ENCODE measurements around the gene NEIL3. TPM values are rescaled to one million over a fixed set of nuclear protein-coding genes. Genes with fewer than 3 reads are reported as not detected.

Gene NEIL3
- total RNA-seq, 2 donors from 2014 or later = 23.1 to 25.7 TPM

DNA sequence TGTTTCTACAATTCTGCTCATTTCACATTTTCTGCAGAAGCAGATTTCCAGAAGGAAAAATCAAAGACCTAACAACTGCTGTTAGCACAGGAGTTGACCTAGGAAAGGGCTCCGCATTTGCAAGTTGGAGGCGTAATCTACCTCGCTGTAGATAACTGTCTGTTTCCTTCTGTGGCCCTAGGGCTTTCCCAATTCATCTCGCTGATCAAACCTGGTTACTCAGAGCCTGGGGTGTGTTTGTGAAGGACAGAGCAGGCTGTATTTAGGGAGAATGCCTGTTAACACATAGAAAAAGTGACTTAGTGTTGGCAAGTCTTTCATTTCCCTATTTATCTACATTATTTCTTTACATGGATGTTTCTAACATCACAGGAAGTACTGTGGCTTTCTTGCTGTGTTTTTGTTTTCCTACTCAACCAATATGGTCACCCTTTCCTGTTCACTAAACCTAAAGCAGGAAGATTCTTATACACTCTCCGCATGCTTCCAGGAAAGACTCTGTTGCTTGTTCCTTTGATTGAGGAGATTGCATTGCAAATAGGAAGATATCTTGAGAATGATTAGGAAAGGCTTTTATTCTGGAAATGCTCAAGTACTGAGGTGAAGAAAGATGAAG lies 92.1 kb downstream of the NEIL3 start:
- ATAC-seq (replicated peaks) = peak; percentile 26
- Mint-ChIP-seq H3K9me3 (no peaks in the 10 kb centered on the region), H3K27me3 (no peaks in the 10 kb centered on the region), H3K4me3 (peak overlapping the region; percentile 55), H3K4me1 (peaks cover 31% of the 10 kb centered on the region), H3K36me3 (ENCODE audit: low read depth) (no peaks in the 10 kb centered on the region), H3K27ac (peak overlapping the region; percentile 53)

- no peak for ATAC-seq (replicated peaks)
- no peaks in the 10 kb centered on the region for H3K36me3 Mint-ChIP-seq (ENCODE audit: low read depth)
- H3K27ac Mint-ChIP-seq = no peak overlapping the region
- H3K4me3 Mint-ChIP-seq = no peak overlapping the region
- no peaks in the 10 kb centered on the region for H3K27me3 Mint-ChIP-seq
- H3K9me3 Mint-ChIP-seq = no peaks in the 10 kb centered on the region
- peaks cover 31% of the 10 kb centered on the region for H3K4me1 Mint-ChIP-seq
Measured at GRCh38 chr4:177403746-177404145, 94.1 kb downstream of the NEIL3 start.

DNA sequence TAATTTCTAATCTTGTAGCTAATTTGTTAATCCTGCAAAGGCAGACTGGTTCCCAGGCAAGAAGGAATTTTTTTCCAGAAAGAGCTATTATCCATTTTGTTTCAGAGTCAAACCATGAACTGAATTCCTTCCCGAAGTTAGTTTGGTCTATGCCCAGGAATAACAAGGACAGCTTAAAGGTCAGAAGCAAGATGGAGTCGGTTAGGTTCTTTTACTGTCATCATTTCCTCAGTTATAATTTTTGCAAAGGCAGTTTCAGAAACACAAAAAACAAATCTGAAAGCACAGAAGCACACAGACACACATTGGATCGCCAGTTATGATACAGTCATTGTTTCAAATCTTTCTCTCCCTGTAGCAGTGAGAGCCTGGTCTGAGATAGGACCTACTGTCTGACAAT lies 94.7 kb downstream of the NEIL3 start:
- H3K4me1 Mint-ChIP-seq = peaks cover 31% of the 10 kb centered on the region
- no peak for ATAC-seq (replicated peaks)
- H3K27ac Mint-ChIP-seq = no peak overlapping the region
- no peaks in the 10 kb centered on the region for H3K27me3 Mint-ChIP-seq
- no peaks in the 10 kb centered on the region for H3K9me3 Mint-ChIP-seq
- no peak overlapping the region for H3K4me3 Mint-ChIP-seq
- no peaks in the 10 kb centered on the region for H3K36me3 Mint-ChIP-seq (ENCODE audit: low read depth)

- ATAC-seq (replicated peaks) = no peak
- Mint-ChIP-seq H3K4me1 (peaks cover 31% of the 10 kb centered on the region), H3K27me3 (no peaks in the 10 kb centered on the region), H3K9me3 (no peaks in the 10 kb centered on the region), H3K36me3 (ENCODE audit: low read depth) (no peaks in the 10 kb centered on the region), H3K27ac (no peak overlapping the region), H3K4me3 (no peak overlapping the region)
Measured at GRCh38 chr4:177404986-177405385, 95.3 kb downstream of the NEIL3 start.

GRCh38 chr4:177405508-177405907 lies 95.8 kb downstream of the NEIL3 start:
- Mint-ChIP-seq H3K9me3 (no peaks in the 10 kb centered on the region), H3K4me3 (no peak overlapping the region), H3K36me3 (ENCODE audit: low read depth) (no peaks in the 10 kb centered on the region), H3K27ac (no peak overlapping the region), H3K4me1 (peaks cover 26% of the 10 kb centered on the region), H3K27me3 (no peaks in the 10 kb centered on the region)
- ATAC-seq (replicated peaks) = no peak

GRCh38 chr4:177408023-177408422 lies 98.3 kb downstream of the NEIL3 start:
- no peaks in the 10 kb centered on the region for H3K36me3 Mint-ChIP-seq (ENCODE audit: low read depth)
- peaks cover 10% of the 10 kb centered on the region for H3K4me1 Mint-ChIP-seq
- no peak overlapping the region for H3K4me3 Mint-ChIP-seq
- H3K27me3 Mint-ChIP-seq = no peaks in the 10 kb centered on the region
- H3K9me3 Mint-ChIP-seq = no peaks in the 10 kb centered on the region
- no peak overlapping the region for H3K27ac Mint-ChIP-seq
- no peak for ATAC-seq (replicated peaks)

DNA sequence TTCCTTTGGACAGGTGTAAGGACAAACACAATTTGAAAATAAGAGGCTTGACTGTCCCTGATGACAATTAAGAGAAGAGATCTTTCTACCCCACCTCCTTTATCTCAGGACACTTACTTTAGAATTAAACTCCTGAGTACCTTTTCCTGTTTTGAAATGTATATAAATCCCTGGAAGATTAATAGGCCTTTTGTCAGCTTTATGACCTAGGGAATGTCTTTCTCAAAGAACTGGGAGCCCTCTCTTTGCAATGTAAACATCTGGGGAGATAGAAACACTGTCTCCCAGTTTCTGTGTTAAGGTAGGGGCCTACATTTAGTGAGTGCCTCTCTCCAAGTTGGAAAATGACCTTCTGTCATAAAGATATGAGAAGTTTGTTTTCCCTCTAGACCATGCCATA lies 100.9 kb downstream of the NEIL3 start:
- H3K27ac Mint-ChIP-seq = no peak overlapping the region
- no peak for ATAC-seq (replicated peaks)
- no peaks in the 10 kb centered on the region for H3K36me3 Mint-ChIP-seq (ENCODE audit: low read depth)
- no peaks in the 10 kb centered on the region for H3K9me3 Mint-ChIP-seq
- no peaks in the 10 kb centered on the region for H3K27me3 Mint-ChIP-seq
- H3K4me1 Mint-ChIP-seq = no peaks in the 10 kb centered on the region
- H3K4me3 Mint-ChIP-seq = no peak overlapping the region

DNA sequence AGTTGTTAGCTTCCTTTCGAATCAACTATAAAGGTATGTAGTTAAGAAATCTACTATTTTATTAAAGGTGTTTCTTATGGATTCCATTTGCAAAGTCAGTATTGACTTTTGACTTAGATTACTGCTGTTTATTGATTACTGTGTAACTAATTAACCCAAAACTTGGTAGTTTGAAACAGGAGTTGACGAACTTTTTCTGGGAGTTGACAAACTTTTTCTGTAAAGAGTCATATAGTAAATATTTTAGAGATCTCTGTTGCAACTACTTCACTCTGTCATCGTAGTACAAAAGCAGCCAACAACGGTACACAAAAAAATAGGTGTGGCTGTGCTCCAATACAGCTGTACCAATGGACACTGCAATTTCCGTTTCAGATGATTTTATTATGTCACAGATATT lies 102.3 kb downstream of the NEIL3 start:
- Mint-ChIP-seq H3K4me3 (no peak overlapping the region), H3K27ac (no peak overlapping the region), H3K4me1 (no peaks in the 10 kb centered on the region), H3K36me3 (ENCODE audit: low read depth) (no peaks in the 10 kb centered on the region), H3K9me3 (peaks cover 3% of the 10 kb centered on the region), H3K27me3 (no peaks in the 10 kb centered on the region)
- no peak for ATAC-seq (replicated peaks)

Other genes with a start within 250 kb of the NEIL3 start
- gene AGA, start 132.6 kb downstream of the NEIL3 start, total RNA-seq = 10 to 100 TPM in 1 of 2 donors, 1 to 10 TPM in 1; 9.2 to 21.0 TPM